Uterine smooth muscle cell (primary cell): Measurements from ENCODE around the gene KCTD6. TPM values are rescaled to one million over a fixed set of nuclear protein-coding genes. Genes with fewer than 3 reads are reported as not detected.

Source experiments
- total RNA-seq: library from RNA; depleted of rRNA; stranded (reverse); fragments of >200 nt; gene quantifications from 2 replicates; pipeline ENCODE4 v1.2.3, GENCODE V29; 2014

Gene KCTD6
- 9.2 and 9.4 TPM in 2 replicates for total RNA-seq

DNA sequence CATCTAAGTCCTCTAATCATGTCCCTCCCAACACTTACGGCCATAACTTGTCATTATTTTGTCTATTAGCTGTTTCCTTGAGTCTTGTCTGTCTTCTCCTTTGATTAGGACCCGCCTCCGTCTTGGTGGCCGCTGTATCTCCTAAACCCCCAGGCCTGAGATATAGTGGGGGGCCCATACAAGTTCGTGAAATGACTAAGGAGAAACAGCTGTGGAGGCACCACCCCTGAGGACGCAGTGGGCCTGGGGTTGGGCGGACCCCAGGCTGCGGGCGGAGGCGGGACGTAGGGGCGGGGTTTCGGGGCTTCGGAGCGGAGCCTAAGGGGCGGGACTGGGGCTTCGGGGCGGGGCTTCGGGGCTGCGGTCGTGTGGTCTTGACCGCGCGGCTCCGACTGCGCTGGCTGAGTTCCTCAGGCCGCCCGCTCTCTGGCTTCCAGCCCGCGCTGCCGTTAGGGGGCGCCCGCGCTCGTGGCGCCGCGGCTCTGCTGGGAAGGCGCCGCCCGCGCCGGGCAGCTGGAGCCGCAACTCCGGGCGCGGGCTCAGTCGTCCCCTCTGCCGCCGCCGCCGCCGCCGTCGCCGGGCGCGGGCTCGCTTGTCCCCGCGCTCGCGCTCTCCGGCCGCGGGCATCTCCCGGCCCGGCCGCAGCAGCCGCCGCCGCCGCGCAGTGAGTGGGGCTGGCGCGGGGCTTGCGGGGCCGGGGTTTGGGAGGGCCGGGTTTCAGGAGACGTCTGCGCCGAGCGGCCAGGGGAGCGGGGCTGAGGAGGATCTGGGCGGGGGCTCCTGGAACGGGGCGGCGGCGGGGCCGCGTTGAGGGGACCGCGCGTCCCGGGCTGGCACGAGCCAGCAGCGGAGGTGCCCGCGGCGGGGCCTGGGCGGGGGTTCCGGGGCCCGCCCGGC lies at the start of gene KCTD6:
Gene KCTD6 (plus strand): TSS at position 591 of the 897 bp plus-strand sequence. CDS start 6,660 bp downstream, outside the sequence.

DNA sequence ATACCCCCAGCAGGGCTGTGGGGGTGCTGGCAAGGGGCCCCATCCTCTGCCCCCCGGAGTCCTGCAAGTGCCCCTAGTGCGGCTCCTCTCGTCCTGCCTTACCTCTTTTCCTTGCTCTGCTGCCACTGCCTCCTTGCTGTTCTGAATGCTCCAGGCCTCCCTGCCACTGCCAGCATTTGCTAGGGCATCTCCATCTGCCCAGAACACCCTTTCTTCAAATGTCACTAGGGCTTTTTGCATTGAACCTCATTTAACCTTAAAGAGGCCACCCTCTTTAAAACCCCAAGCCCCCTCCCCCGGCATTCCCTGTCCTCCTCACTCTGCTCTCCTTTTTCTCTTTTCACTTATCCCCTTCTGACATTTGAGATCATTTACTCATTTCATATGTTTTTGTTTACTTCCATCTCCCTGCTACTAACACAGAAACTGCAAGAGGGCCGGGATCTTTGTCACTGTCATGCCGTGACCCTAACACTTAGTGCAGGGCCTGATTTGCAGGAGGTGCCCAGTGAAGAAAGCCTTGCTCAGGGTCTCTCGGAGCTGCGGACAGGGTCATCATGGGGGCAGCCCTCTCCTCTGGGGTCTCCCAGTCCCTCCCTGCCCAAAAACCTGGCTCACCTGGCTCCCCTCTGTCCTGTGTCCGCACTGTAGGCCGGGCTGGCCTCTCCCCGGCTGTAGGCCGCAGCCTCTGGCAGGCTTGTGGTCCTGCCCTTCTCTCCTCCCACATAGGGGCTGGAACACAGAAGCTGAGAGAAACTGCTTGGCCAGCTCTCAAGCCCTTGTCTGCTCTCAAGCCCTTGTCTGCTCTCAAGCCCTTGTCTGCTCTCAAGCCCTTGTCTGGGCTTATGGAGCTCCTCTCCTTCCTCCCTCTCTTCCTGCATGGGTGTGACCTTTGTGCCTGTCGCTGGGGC lies 44.9 kb downstream of the KCTD6 start, which contains the start of gene ACOX2:
Gene ACOX2 (minus strand): TSS at position 690 of the 911 bp plus-strand sequence. CDS start 2,084 bp downstream, outside the sequence.

Other genes with a start within 250 kb of the KCTD6 start
- gene RPP14, start 185.9 kb upstream of the KCTD6 start, total RNA-seq: 11.6 and 18.0 TPM in 2 replicates
- gene HTD2, start 185.6 kb upstream of the KCTD6 start, total RNA-seq: 10.6 and 11.0 TPM in 2 replicates
- gene PXK, start 159.2 kb upstream of the KCTD6 start, total RNA-seq: 45.3 and 69.1 TPM in 2 replicates
- gene PDHB, start 58.3 kb upstream of the KCTD6 start, total RNA-seq: 93.6 and 122 TPM in 2 replicates
- gene ACOX2, start 45.1 kb downstream of the KCTD6 start, total RNA-seq: 7.7 and 10.2 TPM in 2 replicates
- under 0.01 TPM in 1 of 2 replicates, not detected in the other for gene FAM107A, start 85.3 kb downstream of the KCTD6 start, total RNA-seq
- gene FAM3D, start 174.7 kb downstream of the KCTD6 start, total RNA-seq: not detected in 2 replicates